22Rv1 (cell line): Measurements from ENCODE around the gene SH3GL1.

Experiments used
- H3K27ac ChIP-seq: fragments of 450-650 bp; 2 replicates; pipeline ENCODE4 v1.5.1; 2017
- ZFX ChIP-seq: fragments of 450-650 bp; IDR thresholded peaks from 2 replicates; pipeline ENCODE4 v1.6.1; 2017; ENCODE audit warnings: antibody characterized with exemption, borderline replicate concordance
- TF ChIP-seq, protein P1 (sequence below): fragments of 450-650 bp; IDR thresholded peaks from 2 replicates; pipeline ENCODE4 v1.5.1; 2017; ENCODE audit warnings: mild to moderate bottlenecking

Gene SH3GL1

GRCh38 chr19:4359627-4360000 lies 40.7 kb downstream of the SH3GL1 start:
- peak overlapping the region; percentile 32; the same call in 1 of the 2 replicates for H3K27ac ChIP-seq
- TF ChIP-seq ZFX: no peak
- TF ChIP-seq, protein P1, sequence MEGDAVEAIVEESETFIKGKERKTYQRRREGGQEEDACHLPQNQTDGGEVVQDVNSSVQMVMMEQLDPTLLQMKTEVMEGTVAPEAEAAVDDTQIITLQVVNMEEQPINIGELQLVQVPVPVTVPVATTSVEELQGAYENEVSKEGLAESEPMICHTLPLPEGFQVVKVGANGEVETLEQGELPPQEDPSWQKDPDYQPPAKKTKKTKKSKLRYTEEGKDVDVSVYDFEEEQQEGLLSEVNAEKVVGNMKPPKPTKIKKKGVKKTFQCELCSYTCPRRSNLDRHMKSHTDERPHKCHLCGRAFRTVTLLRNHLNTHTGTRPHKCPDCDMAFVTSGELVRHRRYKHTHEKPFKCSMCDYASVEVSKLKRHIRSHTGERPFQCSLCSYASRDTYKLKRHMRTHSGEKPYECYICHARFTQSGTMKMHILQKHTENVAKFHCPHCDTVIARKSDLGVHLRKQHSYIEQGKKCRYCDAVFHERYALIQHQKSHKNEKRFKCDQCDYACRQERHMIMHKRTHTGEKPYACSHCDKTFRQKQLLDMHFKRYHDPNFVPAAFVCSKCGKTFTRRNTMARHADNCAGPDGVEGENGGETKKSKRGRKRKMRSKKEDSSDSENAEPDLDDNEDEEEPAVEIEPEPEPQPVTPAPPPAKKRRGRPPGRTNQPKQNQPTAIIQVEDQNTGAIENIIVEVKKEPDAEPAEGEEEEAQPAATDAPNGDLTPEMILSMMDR: no peak

GRCh38 chr19:4358709-4359626 lies 41.4 kb downstream of the SH3GL1 start:
- no peak for TF ChIP-seq ZFX
- TF ChIP-seq, protein P1: no peak
- no peak overlapping the region; the same call in 1 of the 2 replicates for H3K27ac ChIP-seq

DNA sequence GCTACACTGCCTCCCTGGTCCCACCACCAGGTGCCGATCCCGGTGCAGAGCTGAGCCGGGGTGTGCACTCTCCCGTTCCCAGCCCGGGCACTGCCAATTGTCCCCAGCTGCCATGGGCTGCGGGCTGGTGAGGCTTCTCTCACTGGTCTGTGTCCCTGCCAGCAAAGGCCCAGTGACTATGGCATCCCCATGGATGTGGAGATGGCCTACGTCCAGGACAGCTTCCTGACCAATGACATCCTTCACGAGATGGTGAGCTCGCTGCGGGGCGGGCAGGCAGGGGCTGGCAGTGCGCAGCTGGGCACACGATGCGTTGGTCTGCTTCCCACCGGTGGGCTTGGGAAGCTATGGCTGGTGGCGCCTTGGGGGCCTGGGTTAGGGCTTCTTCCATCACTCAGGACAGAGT lies 42.4 kb downstream of the SH3GL1 start:
- no peak overlapping the region for H3K27ac ChIP-seq
- TF ChIP-seq, protein P1: no peak
- no peak for TF ChIP-seq ZFX

DNA sequence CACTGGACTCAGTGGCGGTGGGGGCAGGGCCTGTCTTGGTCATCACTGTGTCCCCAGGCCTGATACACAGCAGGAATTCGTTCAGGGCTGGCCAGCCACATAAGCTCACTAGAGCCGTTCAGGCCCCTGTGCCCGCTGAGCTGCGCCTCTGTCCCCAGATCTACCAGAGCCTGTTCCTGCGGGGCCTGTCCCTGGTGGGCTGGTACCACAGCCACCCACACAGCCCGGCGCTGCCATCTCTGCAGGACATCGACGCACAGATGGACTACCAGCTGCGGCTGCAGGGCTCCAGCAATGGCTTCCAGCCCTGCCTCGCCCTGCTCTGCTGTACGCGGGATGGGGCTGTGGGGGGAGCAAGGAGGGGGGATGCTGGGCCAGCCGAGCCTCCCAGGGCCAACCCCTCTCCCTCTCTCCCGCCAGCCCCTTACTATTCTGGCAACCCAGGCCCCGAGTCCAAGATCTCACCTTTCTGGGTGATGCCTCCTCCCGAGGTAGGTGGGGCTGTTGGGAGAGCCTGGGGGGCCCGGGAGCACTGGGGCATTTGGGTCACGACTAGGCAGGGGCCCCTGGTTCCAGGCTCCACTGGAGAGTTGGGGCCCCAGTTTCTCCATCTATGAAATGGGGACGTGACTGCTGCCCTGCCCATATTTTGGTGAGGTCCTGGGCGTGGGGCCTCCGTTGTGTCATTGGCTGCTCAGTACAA lies 43.1 kb downstream of the SH3GL1 start:
- TF ChIP-seq, protein P1: no peak
- no peak for TF ChIP-seq ZFX
- H3K27ac ChIP-seq: no peak overlapping the region

- TF ChIP-seq ZFX: no peak
- TF ChIP-seq, protein P1: no peak
These were observed 45.5 kb downstream of the SH3GL1 start for GRCh38 chr19:4354897-4355296.

DNA sequence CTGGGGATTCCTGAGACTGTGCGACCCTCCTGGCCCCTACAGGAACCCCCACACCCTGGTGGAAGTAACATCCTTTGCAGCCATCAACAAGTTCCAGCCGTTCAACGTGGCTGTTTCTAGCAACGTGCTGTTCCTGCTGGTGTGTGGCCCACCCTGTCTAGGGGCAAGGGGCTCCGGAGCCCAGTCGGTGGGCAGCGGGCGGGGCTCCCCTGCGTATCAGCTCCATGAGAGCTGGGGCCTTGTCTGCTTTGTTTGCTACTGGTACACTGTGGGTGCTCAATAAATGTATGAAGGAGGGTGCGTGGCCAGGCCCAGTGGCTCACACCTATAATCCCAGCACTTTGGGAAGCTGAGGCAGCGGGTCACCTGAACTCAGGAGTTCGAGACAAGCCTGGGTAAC lies 46.1 kb downstream of the SH3GL1 start:
- H3K27ac ChIP-seq: no peak overlapping the region

More at GRCh38 chr19:4354897-4355296, 45.5 kb downstream of the SH3GL1 start:
- no peak overlapping the region for H3K27ac ChIP-seq

More for the DNA sequence above, 46.1 kb downstream of the SH3GL1 start:
- no peak for TF ChIP-seq ZFX
- TF ChIP-seq, protein P1: no peak
